ENCODE results near the gene TJP1. TPM values are rescaled to one million over a fixed set of nuclear protein-coding genes. Genes with fewer than 3 reads are reported as not detected.
"Not testable (repeated sequence)": the region's sequence is repeated elsewhere in the genome, so short reads cannot be mapped to it uniquely, and the experiment has no call there.

TJP1 gene
- total RNA-seq, 1 donor, result 95.3 TPM

DNA sequence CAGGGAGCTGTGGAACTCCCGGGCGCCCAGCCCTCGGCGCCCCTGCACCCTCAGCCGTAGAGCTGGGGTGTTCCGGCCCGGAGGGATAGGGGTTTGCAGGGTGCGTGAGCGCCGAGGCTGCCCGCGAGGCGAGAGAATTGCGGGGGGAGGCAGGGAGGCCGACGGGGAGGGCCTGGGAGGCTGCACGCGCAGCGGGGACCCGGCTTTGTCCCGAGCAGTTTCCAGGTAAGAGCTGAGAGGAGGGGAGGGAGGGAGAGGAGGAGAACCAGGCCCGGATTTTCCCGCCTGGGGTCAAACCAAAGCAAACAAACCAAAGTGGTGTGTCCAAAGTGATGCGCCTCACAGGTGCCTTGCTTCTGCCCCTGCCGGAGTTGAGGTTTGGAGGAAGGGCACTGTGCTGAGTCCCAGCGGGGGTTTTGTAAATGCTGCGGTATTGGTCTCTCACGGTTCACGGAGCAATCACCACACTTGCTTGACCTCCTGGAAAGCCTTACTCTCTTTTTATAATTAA is 146.4 kb downstream of the TJP1 start:
- peak overlapping the region; percentile 9 for H3K4me3 ChIP-seq (ENCODE audit: low read depth, low read length)
- TF ChIP-seq, protein P1, sequence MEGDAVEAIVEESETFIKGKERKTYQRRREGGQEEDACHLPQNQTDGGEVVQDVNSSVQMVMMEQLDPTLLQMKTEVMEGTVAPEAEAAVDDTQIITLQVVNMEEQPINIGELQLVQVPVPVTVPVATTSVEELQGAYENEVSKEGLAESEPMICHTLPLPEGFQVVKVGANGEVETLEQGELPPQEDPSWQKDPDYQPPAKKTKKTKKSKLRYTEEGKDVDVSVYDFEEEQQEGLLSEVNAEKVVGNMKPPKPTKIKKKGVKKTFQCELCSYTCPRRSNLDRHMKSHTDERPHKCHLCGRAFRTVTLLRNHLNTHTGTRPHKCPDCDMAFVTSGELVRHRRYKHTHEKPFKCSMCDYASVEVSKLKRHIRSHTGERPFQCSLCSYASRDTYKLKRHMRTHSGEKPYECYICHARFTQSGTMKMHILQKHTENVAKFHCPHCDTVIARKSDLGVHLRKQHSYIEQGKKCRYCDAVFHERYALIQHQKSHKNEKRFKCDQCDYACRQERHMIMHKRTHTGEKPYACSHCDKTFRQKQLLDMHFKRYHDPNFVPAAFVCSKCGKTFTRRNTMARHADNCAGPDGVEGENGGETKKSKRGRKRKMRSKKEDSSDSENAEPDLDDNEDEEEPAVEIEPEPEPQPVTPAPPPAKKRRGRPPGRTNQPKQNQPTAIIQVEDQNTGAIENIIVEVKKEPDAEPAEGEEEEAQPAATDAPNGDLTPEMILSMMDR (IDR thresholded peaks at IDR 0.05; ENCODE audit: insufficient read depth, low read length), result no peak
- no peak for DNase-seq (ENCODE audit: low read depth)

DNA sequence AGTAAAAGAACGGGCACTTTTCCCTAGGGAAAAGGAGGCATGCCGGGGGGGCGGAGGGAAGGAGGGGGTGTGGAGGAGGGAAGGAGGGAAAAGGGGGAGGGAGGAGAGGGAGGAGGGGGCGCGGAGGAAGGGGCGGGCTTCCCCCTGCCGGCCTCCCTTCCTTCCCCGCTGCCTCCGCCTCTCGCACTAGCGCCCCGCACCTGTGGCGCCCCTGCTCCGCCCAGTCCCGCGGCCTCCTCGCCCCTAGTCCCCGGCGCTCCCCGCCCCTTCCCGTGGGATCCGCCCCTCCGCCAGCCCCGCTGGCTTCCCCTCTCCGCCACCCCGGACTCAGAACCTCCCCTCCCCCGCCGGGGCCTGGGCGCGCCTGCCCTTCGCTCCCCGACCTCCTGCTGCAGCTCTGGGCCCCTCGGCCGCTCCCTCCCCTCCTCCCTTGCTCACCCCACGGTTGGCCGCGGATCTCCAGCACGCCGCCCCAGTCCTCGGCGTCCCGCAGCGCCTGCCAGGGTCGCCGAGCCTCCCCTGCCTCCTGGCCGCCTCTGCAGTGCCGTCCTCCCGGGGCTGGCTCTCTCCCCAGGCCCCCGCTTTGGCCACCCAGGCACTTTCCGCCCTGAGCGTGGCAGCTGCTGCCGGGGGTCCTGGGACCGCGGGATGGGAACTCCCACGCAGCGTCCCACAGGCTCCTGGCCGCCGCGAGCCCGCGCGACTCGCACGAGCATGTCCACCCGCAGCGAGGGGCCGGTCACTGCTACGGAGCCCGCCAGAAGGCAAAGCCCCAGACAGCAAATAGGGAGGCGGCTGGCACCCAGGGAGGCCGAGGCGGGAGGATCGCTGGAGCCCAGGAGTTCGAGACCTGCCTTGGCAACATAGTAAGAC is 147.4 kb downstream of the TJP1 start:
- peak; percentile 24 for DNase-seq (ENCODE audit: low read depth)
- TF ChIP-seq, protein P1 (IDR thresholded peaks at IDR 0.05; ENCODE audit: insufficient read depth, low read length), result no peak
- peak overlapping the region; percentile 64 for H3K4me3 ChIP-seq (ENCODE audit: low read depth, low read length)

DNA sequence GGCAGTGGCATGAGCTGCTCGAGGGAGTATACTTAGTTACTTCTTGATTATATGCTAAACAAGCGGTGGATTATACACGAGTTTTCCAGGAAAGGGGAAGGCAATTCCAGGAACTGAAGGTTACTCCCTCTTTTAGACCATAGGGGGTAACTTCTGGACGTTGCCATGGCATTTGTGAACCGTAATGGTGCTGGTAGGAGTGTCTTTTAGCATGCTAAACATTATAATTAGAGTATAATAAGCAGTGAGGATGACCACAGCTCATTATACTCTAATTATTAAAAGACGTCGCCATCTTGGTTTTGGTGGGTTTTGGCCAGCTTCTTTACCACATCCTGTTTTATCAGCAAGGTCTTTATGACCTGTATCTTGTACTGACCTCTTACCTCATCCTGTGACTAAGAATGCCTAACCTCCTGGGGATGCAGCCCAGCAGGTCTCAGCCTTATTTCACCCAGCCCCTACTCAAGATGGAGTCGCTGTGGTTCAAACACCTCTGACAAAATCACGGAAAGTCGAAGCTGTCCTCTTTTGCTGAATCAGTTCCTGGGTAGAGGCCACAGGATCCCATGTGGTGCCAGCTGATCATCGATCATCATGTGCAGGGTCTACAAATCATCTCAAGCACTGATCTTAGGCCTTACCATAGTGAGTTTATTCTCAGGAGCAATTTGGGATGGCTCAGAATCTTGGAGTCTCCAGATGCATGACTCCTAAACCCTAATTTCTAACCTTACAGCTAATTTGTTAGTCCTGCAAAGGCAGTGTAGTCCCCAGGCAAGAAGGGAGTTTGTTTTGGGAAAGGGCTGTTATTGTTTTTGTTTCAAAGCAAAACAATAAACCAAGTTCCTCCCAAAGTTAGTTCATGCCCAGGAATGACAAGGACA is 149.1 kb downstream of the TJP1 start:
- no peak for DNase-seq (ENCODE audit: low read depth)
- no peak overlapping the region for H3K4me3 ChIP-seq (ENCODE audit: low read depth, low read length)
- TF ChIP-seq, protein P1 (IDR thresholded peaks at IDR 0.05; ENCODE audit: insufficient read depth, low read length), result no peak

DNA sequence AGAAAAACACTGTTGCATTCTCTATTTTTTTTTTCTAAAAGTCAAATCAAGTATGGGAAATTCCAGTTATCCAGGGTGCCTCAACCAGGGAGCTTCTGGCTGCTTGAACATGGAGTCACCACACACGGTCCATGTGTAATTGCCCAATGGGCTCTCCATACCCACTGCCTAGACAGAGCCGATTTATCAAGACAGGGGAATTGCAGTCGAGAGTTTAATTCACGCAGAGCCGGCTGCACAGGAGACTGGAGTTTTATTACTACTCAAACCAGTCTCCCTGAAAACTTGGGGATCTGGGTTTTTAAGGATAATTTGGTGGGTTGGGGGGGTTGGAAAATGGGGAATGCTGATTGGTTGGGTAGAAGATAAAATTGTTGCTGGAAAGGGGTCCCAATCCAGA is 149.8 kb downstream of the TJP1 start:
- no peak overlapping the region for H3K4me3 ChIP-seq (ENCODE audit: low read depth, low read length)
- DNase-seq (ENCODE audit: low read depth), result no peak
- TF ChIP-seq, protein P1 (IDR thresholded peaks at IDR 0.05; ENCODE audit: insufficient read depth, low read length), result no peak

DNA sequence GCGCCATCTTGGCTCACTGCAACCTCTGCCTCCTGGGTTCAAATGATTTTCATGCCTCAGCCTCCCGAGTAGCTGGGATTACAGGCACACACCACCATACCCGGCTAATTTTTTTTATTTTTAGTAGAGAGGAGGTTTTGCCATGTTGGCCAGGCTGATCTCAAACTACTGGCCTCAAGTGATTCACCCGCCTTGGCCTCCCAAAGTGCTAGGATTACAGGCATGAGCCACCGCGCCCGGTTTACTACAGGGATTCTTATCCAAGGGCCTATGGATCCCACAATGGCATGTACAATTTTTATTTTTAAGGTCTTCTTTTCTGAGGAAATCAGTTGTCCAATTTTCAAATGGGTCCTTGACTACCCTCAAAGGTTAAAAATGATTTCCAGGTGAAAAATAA is 150.2 kb downstream of the TJP1 start:
- not testable (repeated sequence) for H3K4me3 ChIP-seq (ENCODE audit: low read depth, low read length); DNase-seq (ENCODE audit: low read depth)

DNA sequence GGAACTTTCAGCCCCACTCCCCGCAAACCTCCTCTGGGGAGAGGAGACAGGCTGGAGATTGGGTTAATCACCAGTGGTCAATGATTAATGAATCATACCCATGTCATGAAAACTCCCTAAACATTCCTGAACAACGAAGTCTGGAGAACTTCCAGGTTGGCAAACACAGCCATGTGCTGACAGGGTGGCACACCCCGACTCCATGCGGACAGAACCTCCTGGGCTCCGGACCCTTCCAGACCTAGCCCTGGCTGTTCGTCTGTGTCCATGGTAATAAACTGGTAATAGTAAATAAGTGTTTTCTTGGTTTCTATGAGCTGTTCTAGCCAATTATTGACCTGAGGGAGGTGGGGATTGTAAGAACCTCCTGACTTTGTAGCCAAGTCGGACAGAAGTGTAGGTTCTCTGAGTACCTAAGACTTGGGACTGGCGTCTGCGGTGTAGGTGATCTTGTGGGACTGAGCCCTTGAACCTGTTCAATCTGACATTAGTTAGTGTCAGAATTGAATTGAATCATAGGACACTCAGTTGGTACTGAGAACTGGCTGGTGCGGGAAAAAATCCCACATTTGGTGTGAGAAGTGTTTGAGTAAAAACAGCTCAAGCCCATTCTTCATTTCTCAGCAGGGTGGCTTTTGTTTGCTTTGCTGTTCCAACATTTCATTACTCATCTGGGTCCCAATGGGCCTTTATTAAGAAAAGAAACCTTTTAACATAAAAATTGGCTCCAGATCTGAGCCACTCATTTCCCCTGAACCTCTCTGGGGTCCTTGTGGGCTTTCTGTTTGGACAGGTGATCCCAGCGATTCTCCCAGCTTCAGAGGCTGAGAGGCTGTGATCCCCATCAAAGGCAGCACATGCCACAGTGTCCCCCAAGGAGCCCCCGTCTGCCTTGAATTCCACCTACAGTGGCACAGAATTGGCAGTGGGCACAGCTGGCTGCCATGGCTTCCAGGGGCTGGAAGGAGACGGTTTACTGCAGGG is 151.0 kb downstream of the TJP1 start:
- peak; percentile 87 for DNase-seq (ENCODE audit: low read depth)
- no peak overlapping the region for H3K4me3 ChIP-seq (ENCODE audit: low read depth, low read length)

More for the DNA sequence above, 151.0 kb downstream of the TJP1 start:
- TF ChIP-seq, protein P1 (IDR thresholded peaks at IDR 0.05; ENCODE audit: insufficient read depth, low read length), result no peak

All from fibroblast of the aortic adventitia (primary cell).